Lower lobe of right lung (tissue), 2 donors: ENCODE measurements around the gene TUBB1. TPM values are rescaled to one million over a fixed set of nuclear protein-coding genes. Genes with fewer than 3 reads are reported as not detected.
"Not testable (repeated sequence)": the region's sequence is repeated elsewhere in the genome, so short reads cannot be mapped to it uniquely, and the experiment has no call there.

Source experiments
- ATAC-seq, 2 donors: fragments of 200-7000 bp; cut with Tn5 transposase; one replicate each; pipeline ENCODE4 v1.9.1; 2020 to 2022; ENCODE audit warnings: mild to moderate bottlenecking in 2 of 2, moderate library complexity in 2 of 2
- DNase-seq: peaks from one replicate; pipeline ENCODE4 v3.0.0-alpha.2; 2020
- H3K27ac ChIP-seq: fragments of 200-600 bp; one replicate; pipeline ENCODE4 v1.8.0; 2022
- H3K27me3 ChIP-seq: fragments of 200-600 bp; one replicate; pipeline ENCODE4 v1.8.0; 2022; ENCODE audit warnings: low read depth
- H3K36me3 ChIP-seq: fragments of 200-600 bp; one replicate; pipeline ENCODE4 v1.8.0; 2022; ENCODE audit warnings: mild to moderate bottlenecking
- H3K4me1 ChIP-seq: fragments of 200-600 bp; one replicate; pipeline ENCODE4 v1.8.0; 2022
- H3K4me3 ChIP-seq: fragments of 200-600 bp; one replicate; pipeline ENCODE4 v1.8.0; 2022; ENCODE audit warnings: mild to moderate bottlenecking
- H3K9me3 ChIP-seq: fragments of 200-600 bp; one replicate; pipeline ENCODE4 v1.8.0; 2022
- intact Hi-C: fragments of 100-400 bp; cut with DNase I; formaldehyde crosslinking; loops from one replicate; pipeline ENCODE4 v1.11.0; 2022
- total RNA-seq: library from RNA; stranded (reverse); fragmentation: NEBNext Ultra II Directional; extraction: Animal tissue kit (Norgen Biotek cat#: 25700); gene quantifications from one replicate; pipeline ENCODE4 v1.2.1, GENCODE V29; 2021
- TF ChIP-seq, protein P1 (sequence below): fragments of 200-600 bp; IDR thresholded peaks from one replicate; pipeline ENCODE4 v1.8.0; 2022; ENCODE audit warnings: antibody characterized with exemption, mild to moderate bottlenecking
- donor health status: DM: no; HTN: yes; CAD: no; lungs with severe emphysema.

The TUBB1 gene
- total RNA-seq, 1 donor from 2014 or later = 6.5 TPM

DNA sequence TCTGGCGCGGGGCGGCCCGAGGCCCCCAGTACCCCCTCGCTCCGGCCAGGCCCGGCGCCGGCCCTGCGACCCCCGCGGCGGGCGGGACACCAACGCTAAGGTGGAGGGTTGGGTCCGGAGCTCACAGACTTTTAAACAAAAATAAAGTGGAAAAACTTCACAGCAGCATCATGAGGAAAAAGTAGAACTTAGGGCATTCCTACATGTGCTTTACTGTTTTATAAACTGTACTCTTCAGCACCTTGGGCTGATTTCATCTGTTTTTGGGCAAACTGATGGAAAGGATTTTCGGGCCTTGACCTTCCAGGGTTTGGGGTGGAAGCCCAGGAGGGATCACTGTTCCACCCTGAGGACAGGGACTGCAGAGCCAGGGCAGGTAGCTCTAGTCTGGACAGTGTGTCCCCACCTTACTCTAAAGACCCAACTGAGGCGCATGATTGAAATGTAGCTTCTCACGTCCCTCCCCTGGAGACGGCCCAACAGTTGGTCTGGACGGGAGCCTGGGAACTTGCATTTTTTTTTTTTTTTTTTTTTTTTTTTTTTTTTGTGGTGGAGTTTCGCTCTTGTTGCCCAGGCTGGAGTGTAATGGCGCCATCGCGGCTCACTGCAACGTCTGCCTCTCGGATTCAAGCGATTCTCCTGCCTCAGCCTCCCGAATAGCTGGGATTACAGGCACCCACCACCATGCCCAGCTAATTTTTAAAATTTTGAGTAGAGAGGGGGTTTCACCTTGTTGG is 37.4 kb upstream of the TUBB1 start:
- DNase-seq = no peak
- ATAC-seq = no peak
- TF ChIP-seq, protein P1, sequence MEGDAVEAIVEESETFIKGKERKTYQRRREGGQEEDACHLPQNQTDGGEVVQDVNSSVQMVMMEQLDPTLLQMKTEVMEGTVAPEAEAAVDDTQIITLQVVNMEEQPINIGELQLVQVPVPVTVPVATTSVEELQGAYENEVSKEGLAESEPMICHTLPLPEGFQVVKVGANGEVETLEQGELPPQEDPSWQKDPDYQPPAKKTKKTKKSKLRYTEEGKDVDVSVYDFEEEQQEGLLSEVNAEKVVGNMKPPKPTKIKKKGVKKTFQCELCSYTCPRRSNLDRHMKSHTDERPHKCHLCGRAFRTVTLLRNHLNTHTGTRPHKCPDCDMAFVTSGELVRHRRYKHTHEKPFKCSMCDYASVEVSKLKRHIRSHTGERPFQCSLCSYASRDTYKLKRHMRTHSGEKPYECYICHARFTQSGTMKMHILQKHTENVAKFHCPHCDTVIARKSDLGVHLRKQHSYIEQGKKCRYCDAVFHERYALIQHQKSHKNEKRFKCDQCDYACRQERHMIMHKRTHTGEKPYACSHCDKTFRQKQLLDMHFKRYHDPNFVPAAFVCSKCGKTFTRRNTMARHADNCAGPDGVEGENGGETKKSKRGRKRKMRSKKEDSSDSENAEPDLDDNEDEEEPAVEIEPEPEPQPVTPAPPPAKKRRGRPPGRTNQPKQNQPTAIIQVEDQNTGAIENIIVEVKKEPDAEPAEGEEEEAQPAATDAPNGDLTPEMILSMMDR = no peak
- Histone ChIP-seq H3K36me3 (peaks cover 11% of the 10 kb centered on the region), H3K4me3 (peak overlapping the region; percentile 72), H3K27me3 (no peaks in the 10 kb centered on the region), H3K4me1 (peaks cover 32% of the 10 kb centered on the region), H3K27ac (peak overlapping the region; percentile 80), H3K9me3 (no peaks in the 10 kb centered on the region)
- intact Hi-C loops = no loop called here

DNA sequence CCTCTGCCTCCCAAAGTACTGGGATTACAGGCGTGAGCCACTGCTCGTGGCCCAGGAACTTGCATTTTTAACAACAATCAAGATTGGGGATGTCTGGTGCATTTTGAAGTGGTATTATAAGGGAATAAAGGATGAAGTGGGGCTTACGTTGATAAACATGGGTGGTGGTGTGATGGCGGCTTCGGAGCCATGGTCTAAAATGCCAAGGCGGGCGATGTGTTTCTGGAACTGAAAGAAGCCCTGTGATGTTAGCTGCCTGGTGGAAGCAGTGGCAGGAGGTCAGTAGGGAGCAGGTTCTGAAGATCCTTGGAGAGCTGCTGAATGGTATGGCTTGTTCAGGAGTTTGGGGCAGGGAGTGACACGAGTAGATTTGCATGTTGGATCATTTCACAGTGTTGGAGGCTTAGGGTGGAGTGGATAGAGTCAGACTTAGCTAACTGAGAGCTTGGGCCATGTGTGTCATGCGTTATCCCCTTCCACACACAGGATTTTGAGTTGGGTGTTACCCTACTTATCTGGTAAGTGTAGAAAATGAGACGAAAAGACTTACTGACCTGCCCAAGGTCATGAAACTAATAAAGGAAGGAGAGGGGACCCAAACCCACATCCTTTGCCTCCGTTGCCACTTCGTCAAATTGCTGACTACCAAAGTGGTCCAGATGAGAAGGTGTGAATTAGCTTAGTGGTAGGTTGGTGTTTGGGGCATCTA is 36.7 kb upstream of the TUBB1 start:
- peaks cover 32% of the 10 kb centered on the region for H3K4me1 ChIP-seq
- peaks cover 18% of the 10 kb centered on the region for H3K36me3 ChIP-seq
- H3K9me3 ChIP-seq = no peaks in the 10 kb centered on the region
- H3K27me3 ChIP-seq = no peaks in the 10 kb centered on the region
- ATAC-seq (no peak), DNase-seq (no peak)
- intact Hi-C loops = no loop called here
- TF ChIP-seq, protein P1 = no peak
- H3K27ac ChIP-seq = no peak overlapping the region
- peak overlapping the region; percentile 72 for H3K4me3 ChIP-seq

DNA sequence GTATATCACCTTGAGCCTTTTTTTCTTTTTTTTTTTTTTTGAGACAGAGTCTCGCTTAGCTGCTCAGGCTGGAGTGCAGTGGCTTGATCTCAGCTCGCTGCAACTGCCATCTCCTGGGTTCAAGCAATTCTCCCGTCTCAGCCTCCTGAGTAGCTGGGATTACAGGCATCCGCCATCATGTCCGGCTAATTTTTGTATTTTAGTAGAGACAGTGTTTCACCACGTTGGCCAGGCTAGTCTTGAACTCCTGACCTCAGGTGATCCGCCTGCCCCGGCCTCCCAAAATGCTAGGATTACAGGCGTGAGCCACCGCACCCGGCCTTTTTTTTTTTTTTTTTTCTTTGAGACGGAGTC is 36.1 kb upstream of the TUBB1 start:
- DNase-seq, H3K4me3 ChIP-seq, H3K9me3 ChIP-seq, ATAC-seq, H3K27ac ChIP-seq, intact Hi-C loops, H3K27me3 ChIP-seq: not testable (repeated sequence)
- peaks cover 32% of the 10 kb centered on the region for H3K4me1 ChIP-seq
- peaks cover 24% of the 10 kb centered on the region for H3K36me3 ChIP-seq

DNA sequence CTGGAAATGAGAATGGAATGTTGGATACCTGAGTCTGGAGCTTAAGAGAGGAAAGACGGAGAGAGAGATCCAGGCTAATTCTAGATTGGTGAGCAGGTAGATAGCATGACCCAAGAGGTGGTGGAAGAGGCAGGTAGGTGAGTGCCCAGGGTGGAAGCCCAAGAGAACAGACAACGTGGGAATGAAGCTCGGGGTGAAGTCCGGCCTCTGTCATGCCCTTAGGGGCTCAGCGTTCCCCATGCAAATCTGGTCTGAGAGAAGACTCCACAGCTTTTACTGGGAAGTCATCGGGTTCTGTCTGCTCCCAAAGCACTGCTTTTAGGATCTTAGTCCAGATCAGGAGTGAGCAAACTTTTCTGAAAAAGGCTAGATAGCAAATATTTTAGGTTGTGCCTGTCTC is 34.5 kb upstream of the TUBB1 start:
- Histone ChIP-seq H3K36me3 (peaks cover 40% of the 10 kb centered on the region), H3K4me1 (peaks cover 32% of the 10 kb centered on the region), H3K4me3 (no peak overlapping the region), H3K9me3 (no peaks in the 10 kb centered on the region), H3K27ac (no peak overlapping the region), H3K27me3 (no peaks in the 10 kb centered on the region)
- intact Hi-C loops = no loop called here
- no peak for DNase-seq
- TF ChIP-seq, protein P1 = no peak
- no peak for ATAC-seq

DNA sequence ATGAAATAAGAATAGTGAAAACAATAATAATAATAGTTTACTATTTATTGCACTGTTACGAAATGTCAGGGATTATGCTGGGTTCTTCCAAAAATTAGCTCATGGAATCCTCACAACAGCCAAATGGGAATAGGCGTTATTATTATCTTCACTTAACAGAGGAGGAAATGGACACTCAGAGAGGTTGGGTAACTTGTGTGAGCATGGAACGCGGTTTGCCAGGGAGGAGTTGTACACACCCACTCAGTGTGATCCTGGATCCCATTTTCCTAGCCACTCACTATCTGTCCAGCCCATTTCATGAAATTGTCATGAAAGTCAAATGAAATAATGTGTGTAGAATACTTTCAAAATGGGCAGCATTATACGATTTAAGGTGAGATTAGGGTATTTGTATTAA is 33.6 kb upstream of the TUBB1 start:
- TF ChIP-seq, protein P1 = no peak
- Histone ChIP-seq H3K36me3 (peaks cover 49% of the 10 kb centered on the region), H3K4me1 (peaks cover 32% of the 10 kb centered on the region), H3K4me3 (no peak overlapping the region), H3K27me3 (no peaks in the 10 kb centered on the region), H3K9me3 (no peaks in the 10 kb centered on the region), H3K27ac (no peak overlapping the region)
- ATAC-seq = no peak
- intact Hi-C loops = no loop called here
- DNase-seq = no peak

DNA sequence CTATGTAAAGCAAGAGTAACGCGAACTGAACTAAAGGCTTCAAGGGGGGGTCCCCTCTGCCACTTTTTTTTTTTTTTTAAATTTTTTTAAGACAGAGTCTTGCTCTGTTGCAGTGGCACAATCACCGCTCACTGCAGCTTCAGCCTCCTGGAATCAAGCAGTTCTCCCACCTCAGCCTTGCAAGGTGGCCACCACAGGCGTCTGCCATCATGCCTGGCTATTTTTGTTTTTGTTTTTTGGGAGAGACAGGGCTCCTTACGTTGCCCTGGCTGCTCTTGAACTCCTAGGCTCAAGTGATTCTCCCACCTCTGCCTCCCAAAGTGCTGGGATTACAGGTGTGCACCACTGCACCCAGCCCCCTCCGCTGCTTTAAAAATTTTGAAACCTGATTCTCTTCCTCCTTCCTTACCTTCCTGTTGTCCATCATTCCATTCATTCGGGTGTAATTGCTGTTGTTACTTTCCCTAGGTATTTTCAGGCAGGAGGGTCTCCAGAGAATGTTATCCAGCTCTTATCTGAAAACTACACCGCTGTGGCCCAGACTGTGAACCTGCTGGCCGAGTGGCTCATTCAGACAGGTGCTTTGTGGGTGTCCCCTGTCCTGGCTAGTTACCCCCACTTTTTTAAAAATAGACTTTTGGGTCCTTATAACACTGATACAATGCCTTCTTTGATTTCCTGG is 32.8 kb upstream of the TUBB1 start:
- no peak for DNase-seq
- intact Hi-C loops = no loop called here
- H3K36me3 ChIP-seq = peaks cover 57% of the 10 kb centered on the region
- no peak overlapping the region for H3K4me3 ChIP-seq
- H3K4me1 ChIP-seq = peaks cover 32% of the 10 kb centered on the region
- no peak for ATAC-seq
- TF ChIP-seq, protein P1 = no peak
- H3K9me3 ChIP-seq = no peaks in the 10 kb centered on the region
- no peak overlapping the region for H3K27ac ChIP-seq
- H3K27me3 ChIP-seq = no peaks in the 10 kb centered on the region
